Sigmoid colon (tissue), 7 donors: ENCODE data around the gene ACTL8. TPM values are rescaled to one million over a fixed set of nuclear protein-coding genes. Genes with fewer than 3 reads are reported as not detected.

Source experiments
- DNase-seq: peaks from one replicate; pipeline ENCODE4 v3.0.0-alpha.2; 2019
- H3K27ac ChIP-seq, 4 donors: fragments of 200-600 bp; sonication (generic); one replicate each; pipeline ENCODE4 v1.5.1; 2016 to 2019; ENCODE audit warnings: mild to moderate bottlenecking in 1 of 4
- H3K27me3 ChIP-seq, 3 donors: fragments of 200-600 bp; sonication (generic); one replicate each; pipeline ENCODE4 v1.5.1; 2019; ENCODE audit warnings: mild to moderate bottlenecking in 1 of 3
- H3K36me3 ChIP-seq, 4 donors: fragments of 200-600 bp; sonication (generic); one replicate each; pipeline ENCODE4 v1.5.1; 2016 to 2019
- H3K4me1 ChIP-seq, 4 donors: fragments of 200-600 bp; sonication (generic); one replicate each; pipeline ENCODE4 v1.5.1; 2017 to 2019
- H3K4me3 ChIP-seq, 4 donors: fragments of 200-600 bp; sonication (generic); one replicate each; pipeline ENCODE4 v1.5.1; 2017 to 2019; ENCODE audit warnings: mild to moderate bottlenecking in 2 of 4, moderate library complexity in 1 of 4
- H3K9me3 ChIP-seq, 4 donors: fragments of 200-600 bp in 3 of 4; sonication (generic) in 3 of 4; one replicate each; pipeline versions ENCODE4 v1.5.1 to v1.6.1; 2013 to 2019
- CTCF ChIP-seq, 4 experiments: fragments of 450-650 bp in 3 of 4; fragments of 200-600 bp in 1 of 4; IDR thresholded peaks; one replicate each; pipeline ENCODE4 v1.5.1; 2016 to 2019; ENCODE audit warnings: antibody characterized with exemption in 4 of 4, mild to moderate bottlenecking in 3 of 4, moderate library complexity in 2 of 4
- EP300 ChIP-seq, 4 donors: sonication (generic); formaldehyde crosslinking; IDR thresholded peaks; one replicate each; pipeline ENCODE4 v1.6.1; 2017; ENCODE audit warnings: antibody characterized with exemption in 4 of 4
- POLR2A ChIP-seq, 2 donors: fragments of 450-650 bp; IDR thresholded peaks; one replicate each; pipeline ENCODE4 v1.6.1; 2016; ENCODE audit warnings: antibody characterized with exemption in 2 of 2, mild to moderate bottlenecking in 2 of 2, moderate library complexity in 2 of 2
- POLR2AphosphoS5 ChIP-seq, 4 donors: sonication (generic); formaldehyde crosslinking; IDR thresholded peaks; one replicate each; pipeline ENCODE4 v1.6.1; 2017; ENCODE audit warnings: antibody characterized with exemption in 4 of 4
- WGBS, 2 donors: extraction: QIAGEN DNeasy Blood & Tissue Kit; methylation state at CpG; one replicate each; pipeline ENCODE4 v1.1.7; 2013; 5-methylcytosine and 5-hydroxymethylcytosine counted together
- intact Hi-C: fragments of 100-400 bp; cut with DNase I; formaldehyde crosslinking; loops from one replicate; pipeline ENCODE4 v1.15.1; 2023
- polyA plus RNA-seq, 3 donors: library from polyadenylated mRNA; stranded (reverse); fragments of 200-250 nt; gene quantifications; one replicate each; pipeline ENCODE4 v1.2.3, GENCODE V29; 2013
- total RNA-seq, 4 donors: library from RNA; depleted of rRNA; stranded (reverse); fragments of >200 nt; gene quantifications; one replicate each; pipeline ENCODE4 v1.1.0, GENCODE V29; 2016
- donor health status: healthy with polysubstance abuse.
- donor health status: Bipolar disorder and iron deficiency.
- donor health status: healthy.

The ACTL8 gene
- total and polyA plus RNA-seq, 7 donors, result 0.63 TPM; not detected in 6

GRCh38 chr1:17860812-17861211 lies 105.7 kb downstream of the ACTL8 start:
- TF ChIP-seq EP300 (IDR thresholded peaks at IDR 0.05) (no peak), POLR2AphosphoS5 (IDR thresholded peaks at IDR 0.05) (no peak), POLR2A (IDR thresholded peaks at IDR 0.05) (no peak), CTCF (IDR thresholded peaks at IDR 0.05) (no peak)
- no peak for DNase-seq
- no peak overlapping the region for H3K27ac ChIP-seq
- WGBS, 2 donors, result 74 to 86% methylated on average over 1 of the region's 1 CpG
- no peaks in the 10 kb centered on the region for H3K4me1 ChIP-seq
- H3K27me3 ChIP-seq, result peaks cover 0 to 1% (median 0%) of the 10 kb centered on the region in 3 donors
- H3K9me3 ChIP-seq, result no peaks in the 10 kb centered on the region
- intact Hi-C loops, result no loop called here
- no peaks in the 10 kb centered on the region for H3K36me3 ChIP-seq
- H3K4me3 ChIP-seq, result no peak overlapping the region

- H3K27ac ChIP-seq, result no peak overlapping the region
- H3K4me1 ChIP-seq, result no peaks in the 10 kb centered on the region
- TF ChIP-seq POLR2AphosphoS5 (IDR thresholded peaks at IDR 0.05) (no peak), CTCF (IDR thresholded peaks at IDR 0.05) (no peak), POLR2A (IDR thresholded peaks at IDR 0.05) (no peak), EP300 (IDR thresholded peaks at IDR 0.05) (no peak)
- no peak for DNase-seq
- H3K9me3 ChIP-seq, result no peaks in the 10 kb centered on the region
- H3K36me3 ChIP-seq, result no peaks in the 10 kb centered on the region
- H3K27me3 ChIP-seq, result no peaks in the 10 kb centered on the region
- no peak overlapping the region for H3K4me3 ChIP-seq
- 18 to 32% methylated on average over 3 of the region's 3 CpGs for WGBS, 2 donors
- intact Hi-C loops, result no loop called here
These were observed 106.6 kb downstream of the ACTL8 start for GRCh38 chr1:17861685-17862084.

- no peak overlapping the region for H3K27ac ChIP-seq
- no peaks in the 10 kb centered on the region for H3K4me1 ChIP-seq
- no peak for DNase-seq
- intact Hi-C loops, result no loop called here
- TF ChIP-seq POLR2A (IDR thresholded peaks at IDR 0.05) (no peak), CTCF (IDR thresholded peaks at IDR 0.05) (no peak), EP300 (IDR thresholded peaks at IDR 0.05) (no peak), POLR2AphosphoS5 (IDR thresholded peaks at IDR 0.05) (no peak)
- whole genome bisulfite sequencing, 2 donors, result 67 to 70% methylated on average over 2 of the region's 2 CpGs
- no peaks in the 10 kb centered on the region for H3K27me3 ChIP-seq
- no peaks in the 10 kb centered on the region for H3K9me3 ChIP-seq
- no peak overlapping the region for H3K4me3 ChIP-seq
- H3K36me3 ChIP-seq, result no peaks in the 10 kb centered on the region
These were observed 107.0 kb downstream of the ACTL8 start for GRCh38 chr1:17862121-17862520.

- TF ChIP-seq POLR2A (IDR thresholded peaks at IDR 0.05) (no peak), EP300 (IDR thresholded peaks at IDR 0.05) (no peak), POLR2AphosphoS5 (IDR thresholded peaks at IDR 0.05) (no peak), CTCF (IDR thresholded peaks at IDR 0.05) (no peak)
- no peak overlapping the region for H3K27ac ChIP-seq
- no peaks in the 10 kb centered on the region for H3K27me3 ChIP-seq
- H3K4me3 ChIP-seq, result no peak overlapping the region
- H3K9me3 ChIP-seq, result no peaks in the 10 kb centered on the region
- H3K4me1 ChIP-seq, result no peaks in the 10 kb centered on the region
- 68 to 75% methylated on average over 9 of the region's 9 CpGs for whole genome bisulfite sequencing, 2 donors
- no peaks in the 10 kb centered on the region for H3K36me3 ChIP-seq
- intact Hi-C loops, result no loop called here
- no peak for DNase-seq
These were observed 111.0 kb downstream of the ACTL8 start for GRCh38 chr1:17865912-17866739.

GRCh38 chr1:17866740-17867029 lies 111.6 kb downstream of the ACTL8 start:
- no peaks in the 10 kb centered on the region for H3K9me3 ChIP-seq
- DNase-seq, result no peak
- WGBS, 2 donors, result 86 to 88% methylated on average over 3 of the region's 3 CpGs
- H3K27ac ChIP-seq, result no peak overlapping the region
- H3K4me1 ChIP-seq, result no peaks in the 10 kb centered on the region
- H3K27me3 ChIP-seq, result no peaks in the 10 kb centered on the region
- TF ChIP-seq POLR2AphosphoS5 (IDR thresholded peaks at IDR 0.05) (no peak), CTCF (IDR thresholded peaks at IDR 0.05) (no peak), POLR2A (IDR thresholded peaks at IDR 0.05) (no peak), EP300 (IDR thresholded peaks at IDR 0.05) (no peak)
- no peaks in the 10 kb centered on the region for H3K36me3 ChIP-seq
- H3K4me3 ChIP-seq, result no peak overlapping the region
- intact Hi-C loops, result no loop called here
